HepG2 (cell line): Measurements from ENCODE around the gene SLC39A2. TPM values are rescaled to one million over a fixed set of nuclear protein-coding genes. Genes with fewer than 3 reads are reported as not detected.

Source experiments
- ATRX ChIP-seq: sonication (generic); formaldehyde crosslinking; IDR thresholded peaks from 2 replicates; pipeline ENCODE4 v1.4.0; 2020; ENCODE audit warnings: missing genetic modification reagents, borderline replicate concordance
- PATZ1 ChIP-seq: sonication (generic); formaldehyde crosslinking; IDR thresholded peaks from 2 replicates; pipeline ENCODE4 v1.4.0; 2020; ENCODE audit warnings: missing genetic modification reagents
- PAX8 ChIP-seq: sonication (generic); formaldehyde crosslinking; IDR thresholded peaks from 2 replicates; pipeline ENCODE4 v1.8.0; 2022; ENCODE audit warnings: mild to moderate bottlenecking, missing genetic modification reagents, borderline replicate concordance
- REST ChIP-seq, 2 experiments: IDR thresholded peaks; 2 replicates each; pipeline ENCODE4 v1.6.1; 2011 to 2012; ENCODE audit warnings: low read length in 2 of 2, borderline replicate concordance in 1 of 2, low read depth in 1 of 2, mild to moderate bottlenecking in 1 of 2, moderate library complexity in 1 of 2
- ZBTB37 ChIP-seq: sonication (generic); formaldehyde crosslinking; IDR thresholded peaks from 2 replicates; pipeline ENCODE4 v1.4.0; 2020; ENCODE audit warnings: mild to moderate bottlenecking, missing genetic modification reagents
- ZNF333 ChIP-seq: sonication (generic); formaldehyde crosslinking; IDR thresholded peaks from 2 replicates; pipeline ENCODE4 v1.4.0; 2020; ENCODE audit warnings: mild to moderate bottlenecking, missing genetic modification reagents, borderline replicate concordance
- polyA plus RNA-seq, 8 experiments: library from polyadenylated mRNA; depleted of rRNA in 3 of 8; stranded (reverse) in 7 of 8; unstranded in 1 of 8; fragments of >200 nt; fragmentation: Illumina TruSeq in 4 of 8; extraction: Trizol in 4 of 8; gene quantifications; 2 replicates each; pipeline versions ENCODE4 v1.2.1 to v1.2.3, GENCODE V29; 2011 to 2016; ENCODE audit warnings: low read depth in 4 of 8, missing spikeins in 1 of 8, mixed read lengths in 1 of 8; ENCODE audit not compliant: insufficient read depth in 1 of 8
- total RNA-seq, 5 experiments: library from RNA; depleted of rRNA; stranded (reverse); fragments of >200 nt; fragmentation: Illumina TruSeq; extraction: Trizol; gene quantifications; 2 replicates each; pipeline ENCODE4 v1.2.3, GENCODE V29; 2016; ENCODE audit warnings: low read depth in 1 of 5

The SLC39A2 gene
- total and polyA plus RNA-seq, 2 of the 13 experiments (the other 11 are each of a cell fraction or from before 2014, with no cell fraction given) = 0.08 to 0.11 TPM

GRCh38 chr14:20976291-20976690 lies 22.8 kb upstream of the SLC39A2 start (continued):
- TF ChIP-seq REST (IDR thresholded peaks at IDR 0.05; ENCODE audit: borderline replicate concordance in 1 of 2, low read depth in 1 of 2, low read length in 2 of 2) = no peak
- no peak for TF ChIP-seq ATRX
- TF ChIP-seq ZNF333 (CRISPR knock-in tag) = no peak
- TF ChIP-seq ZBTB37 (CRISPR knock-in tag) = no peak
- TF ChIP-seq PAX8 (CRISPR knock-in tag) = no peak
- TF ChIP-seq PATZ1 (CRISPR knock-in tag) = no peak
